CD4-positive, alpha-beta T cell treated with Interleukin-21 for 1 hour (primary cell): ENCODE measurements around the gene MPO.

Experiments used
- DNase-seq: peaks from one replicate; pipeline ENCODE4 v3.0.0-alpha.2; 2020

Gene MPO

DNA sequence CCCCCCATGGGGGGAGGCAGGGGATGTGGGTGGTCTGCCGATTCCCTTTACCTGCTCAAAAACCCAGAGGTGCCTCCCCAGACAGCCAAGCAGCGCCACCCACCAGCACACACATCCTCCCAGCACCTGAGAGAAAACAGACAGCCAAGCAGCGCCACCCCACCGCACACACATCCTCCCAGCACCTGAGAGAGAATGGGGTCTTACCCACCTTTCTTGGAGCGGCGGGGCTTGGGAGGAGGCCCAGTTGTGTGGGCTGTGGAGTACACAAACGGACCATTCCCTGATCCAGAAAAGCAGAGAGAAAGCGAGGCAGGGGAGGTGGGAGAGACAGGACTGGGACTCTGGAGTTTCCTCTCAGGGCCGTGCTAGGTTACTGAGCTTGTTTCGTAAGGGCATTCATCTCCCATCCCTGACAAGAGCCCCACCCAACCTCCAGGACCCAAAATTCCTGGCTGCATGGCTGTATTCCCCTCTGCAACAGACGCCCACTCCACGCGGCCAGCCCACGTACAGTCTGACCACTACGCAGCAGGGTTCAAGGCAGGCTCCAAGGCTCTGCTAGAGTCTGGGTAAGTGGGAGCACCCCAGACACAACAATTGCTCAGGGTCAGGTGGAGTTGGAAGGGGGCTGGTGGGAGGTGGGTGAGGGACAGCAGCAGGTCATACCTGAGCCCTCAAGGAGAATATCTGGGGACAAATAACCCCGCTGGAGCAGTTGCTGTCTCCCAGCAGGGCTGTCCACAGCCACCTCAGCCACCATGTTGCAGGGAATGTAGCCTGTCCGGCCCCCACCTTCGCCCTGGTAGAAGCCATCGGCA, 25.6 kb upstream of the MPO start:
- no peak for DNase-seq

GRCh38 chr17:58305626-58306025, 24.9 kb upstream of the MPO start:
- no peak for DNase-seq

DNA sequence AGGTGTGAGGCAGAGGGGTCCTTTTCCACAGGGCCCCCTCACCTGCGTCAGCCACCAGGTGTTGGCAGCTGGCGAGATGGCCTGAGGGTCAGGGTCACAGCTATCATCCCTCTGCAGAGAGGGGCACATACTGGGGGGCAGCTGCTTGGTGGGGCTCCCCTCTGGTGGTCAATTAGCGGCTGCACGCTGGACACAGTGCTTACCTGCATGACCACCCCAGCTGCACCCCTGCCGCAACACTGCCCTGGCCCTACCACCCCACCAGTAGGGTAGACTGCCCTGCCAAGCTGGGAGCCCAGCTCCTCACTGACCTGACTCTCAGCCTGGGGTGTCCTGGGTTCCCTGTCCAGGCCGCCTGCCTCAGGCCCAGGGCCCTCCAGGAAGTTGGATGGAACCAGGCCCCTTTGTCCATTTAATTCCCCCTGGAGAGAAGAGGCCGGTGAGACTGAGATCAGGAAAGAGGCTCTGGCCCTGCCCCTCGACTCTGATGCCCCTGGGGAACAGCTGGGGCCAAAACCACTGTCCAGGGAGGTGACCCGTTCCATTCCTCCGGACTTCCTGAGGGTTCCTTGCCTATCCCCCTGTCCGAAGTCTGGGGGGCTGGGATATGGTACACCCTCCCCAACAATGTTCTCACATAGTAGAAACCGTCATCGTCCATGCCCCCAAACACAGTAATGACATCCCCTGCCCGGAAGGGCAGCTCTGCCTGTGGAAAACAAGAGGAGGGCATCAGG, 24.2 kb upstream of the MPO start:
- no peak for DNase-seq

- peak; percentile 64 for DNase-seq
These were observed 23.4 kb upstream of the MPO start for GRCh38 chr17:58303971-58304749.

GRCh38 chr17:58302919-58303585, 22.3 kb upstream of the MPO start:
- DNase-seq, result no peak

DNA sequence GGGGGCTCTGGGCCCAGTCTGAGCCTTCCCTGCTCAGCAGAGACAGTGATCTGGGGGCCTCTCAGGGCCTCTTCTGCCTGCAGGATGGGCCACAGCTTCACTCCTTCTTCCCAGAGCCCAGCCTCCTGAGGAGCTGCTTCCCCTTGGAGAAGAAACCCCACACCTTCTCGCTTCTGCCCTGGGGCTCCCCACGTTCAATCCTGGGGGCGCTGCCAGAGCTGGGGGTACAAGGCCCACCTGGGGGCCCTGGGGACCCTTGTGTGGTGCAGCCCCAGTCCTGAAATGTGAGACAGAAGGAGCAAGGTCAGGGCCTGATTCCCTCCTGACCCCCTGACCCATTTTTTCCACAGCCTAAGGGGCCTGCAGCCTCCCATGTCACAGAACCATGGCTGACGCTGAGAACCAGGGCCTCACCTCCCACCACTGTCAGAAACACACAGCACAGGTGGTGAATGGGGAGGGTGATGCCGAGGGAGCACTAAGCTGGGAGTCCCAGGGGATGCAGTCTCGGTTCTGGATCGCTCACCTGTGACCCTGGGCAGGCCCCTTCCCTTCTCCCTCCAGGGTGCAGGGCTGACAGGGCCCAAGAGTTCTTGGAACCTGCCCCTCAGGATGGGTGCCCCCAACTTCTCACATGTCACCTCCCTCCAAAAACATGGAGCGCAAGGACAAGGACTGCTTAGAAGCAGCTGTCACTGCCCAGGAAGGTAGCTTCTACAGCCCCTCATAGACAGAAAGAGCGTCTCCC, 21.6 kb upstream of the MPO start:
- no peak for DNase-seq

GRCh38 chr17:58301504-58302150, 20.9 kb upstream of the MPO start:
- DNase-seq, result no peak

- no peak for DNase-seq
These were observed 19.6 kb upstream of the MPO start for GRCh38 chr17:58300336-58300735.

GRCh38 chr17:58294034-58294433, 13.3 kb upstream of the MPO start:
- no peak for DNase-seq

- DNase-seq, result no peak
These were observed 10.5 kb upstream of the MPO start for GRCh38 chr17:58291246-58291645.

DNA sequence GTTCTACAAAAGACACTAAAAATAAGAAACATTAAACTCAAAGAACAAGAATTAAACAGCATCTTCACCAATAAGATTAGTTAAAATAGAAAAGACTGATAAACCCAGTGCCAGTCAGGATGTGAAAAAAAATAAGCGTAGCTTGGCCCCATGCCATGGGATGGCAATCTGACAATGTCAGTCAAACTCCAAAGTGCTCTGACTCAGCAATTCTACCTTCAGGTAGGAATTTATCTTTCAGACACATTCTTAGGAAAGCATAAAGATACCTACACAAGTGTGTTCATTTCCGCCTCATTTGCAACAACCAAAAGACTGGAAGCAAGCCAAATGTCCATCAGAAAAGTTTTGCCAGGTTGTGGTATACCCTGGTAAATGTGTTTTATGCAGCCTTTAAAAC, 9.1 kb upstream of the MPO start:
- DNase-seq, result no peak

GRCh38 chr17:58285422-58285810, 4.7 kb upstream of the MPO start:
- DNase-seq, result no peak

DNA sequence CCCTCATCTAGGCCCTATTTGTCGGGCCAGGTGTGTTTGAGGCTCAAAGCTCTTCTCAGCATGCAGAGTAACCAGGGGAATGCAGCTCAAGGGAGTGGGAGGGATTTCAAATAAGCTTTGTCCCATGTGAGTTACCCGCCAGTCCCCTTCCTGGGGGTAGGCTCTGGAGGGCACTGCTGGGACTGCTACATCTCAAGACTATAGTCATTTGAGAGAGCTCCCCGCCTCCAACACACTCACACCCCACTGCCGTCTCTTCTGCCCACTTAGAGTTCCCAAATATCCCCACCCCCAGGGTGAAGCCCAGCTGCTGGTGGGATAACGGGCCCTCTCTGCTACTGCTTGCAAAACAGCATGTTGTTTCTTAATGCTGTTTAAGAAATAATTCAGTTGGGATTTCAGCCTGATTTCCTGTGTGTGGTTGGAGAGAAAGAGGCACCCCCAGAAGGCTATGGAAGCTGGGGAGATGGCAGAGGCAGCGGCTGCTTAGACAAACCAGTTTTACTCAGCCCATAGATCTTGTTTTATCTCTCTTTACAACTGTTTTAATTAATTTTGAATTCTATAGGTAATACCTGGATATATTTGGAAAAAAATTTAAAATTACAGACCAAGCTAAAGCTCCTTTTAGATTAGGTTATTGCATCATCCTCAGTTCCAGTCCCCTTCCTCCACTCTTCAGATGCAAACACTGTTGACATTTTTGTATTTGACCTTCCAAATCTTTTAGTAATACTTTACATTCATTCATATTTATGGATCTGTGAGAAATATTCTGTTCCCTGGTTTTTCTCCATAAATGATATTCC, 4.1 kb upstream of the MPO start:
- DNase-seq, result no peak

DNA sequence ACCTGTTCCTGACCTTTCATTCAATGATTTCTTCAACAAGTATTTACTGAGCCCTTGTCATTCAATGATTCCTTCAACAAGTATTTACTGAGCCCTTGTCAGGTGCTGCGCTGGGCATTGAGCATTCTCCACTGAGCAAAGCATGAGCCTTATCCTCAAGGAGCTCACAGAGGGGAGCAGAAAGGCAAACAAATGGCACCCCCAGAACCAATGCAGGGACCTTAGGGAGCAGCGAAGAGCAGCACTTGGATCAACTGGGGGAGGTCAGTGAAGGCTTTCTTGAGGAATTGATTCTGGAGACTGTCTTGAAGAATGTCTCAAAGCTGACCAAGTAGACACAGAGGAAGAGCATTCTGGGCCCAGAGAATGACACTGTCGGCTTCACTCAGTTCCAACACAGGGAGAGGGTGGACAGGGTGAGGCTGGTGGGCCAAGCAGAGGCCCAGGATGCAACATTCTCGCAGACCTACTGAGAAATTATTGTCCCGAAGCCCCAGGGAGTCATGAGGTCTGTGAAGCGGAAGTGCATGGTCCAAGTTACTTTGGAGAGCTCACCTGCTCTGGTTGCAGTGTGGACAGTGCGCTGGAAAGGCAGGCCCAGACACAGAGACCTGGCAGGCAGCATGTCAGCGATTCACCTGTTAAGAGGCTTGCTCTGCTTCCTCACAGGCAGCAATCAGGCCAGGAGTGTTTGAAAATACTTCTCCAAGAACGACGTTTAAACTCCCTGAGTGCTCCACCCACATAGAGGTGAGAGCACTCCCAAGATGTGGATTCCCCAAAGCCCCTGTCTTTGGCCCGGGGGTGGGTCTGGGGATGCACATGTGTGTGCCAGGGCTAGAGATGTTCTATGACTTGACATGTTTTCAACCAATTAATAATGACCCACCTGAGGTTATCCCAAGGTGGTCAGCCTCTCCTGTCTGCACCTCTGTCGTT, 3.2 kb upstream of the MPO start:
- no peak for DNase-seq

DNA sequence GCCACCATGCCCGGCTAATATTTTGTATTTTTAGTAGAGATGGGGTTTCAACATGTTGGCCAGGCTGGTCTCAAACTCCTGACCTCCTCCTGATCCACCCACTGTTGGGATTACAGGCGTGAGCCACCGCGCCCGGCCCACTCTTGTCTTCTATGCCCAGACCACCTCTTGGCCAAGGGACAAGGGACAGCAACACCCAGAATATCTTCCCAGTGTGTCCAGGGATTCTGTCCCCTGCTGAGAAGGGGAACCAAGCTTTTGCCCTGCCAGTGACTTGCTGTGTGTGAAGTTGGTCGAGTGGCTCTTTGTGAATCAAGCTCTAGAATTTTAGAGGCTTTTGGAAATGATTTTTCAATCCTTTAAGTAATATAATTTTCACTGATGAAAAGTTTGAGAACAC, 1.7 kb upstream of the MPO start:
- no peak for DNase-seq

DNA sequence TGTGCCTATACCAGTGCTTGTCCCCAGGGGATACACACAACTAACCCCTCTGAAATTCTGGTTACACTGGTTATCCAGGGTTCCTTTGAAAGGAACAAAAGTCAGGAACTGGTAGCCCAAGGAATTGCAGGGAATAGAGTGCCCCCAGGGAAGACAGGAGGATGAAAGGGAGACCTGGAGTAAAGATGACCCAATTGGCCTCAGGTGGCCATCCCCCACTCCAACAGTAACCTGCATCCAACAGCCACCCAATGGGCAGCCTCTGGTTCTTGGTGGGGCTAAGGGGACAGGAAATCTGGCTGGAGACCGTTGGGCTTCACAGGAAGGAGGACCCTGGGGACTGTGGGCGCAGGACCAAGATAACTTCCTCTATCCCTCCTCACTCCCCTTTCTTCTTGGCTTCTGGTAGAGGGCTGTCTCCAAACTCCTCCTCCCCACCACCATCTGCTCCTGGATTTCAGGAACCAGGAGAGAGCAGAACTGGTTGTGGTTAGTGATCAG, 826 bp upstream of the MPO start:
- DNase-seq, result no peak

DNA sequence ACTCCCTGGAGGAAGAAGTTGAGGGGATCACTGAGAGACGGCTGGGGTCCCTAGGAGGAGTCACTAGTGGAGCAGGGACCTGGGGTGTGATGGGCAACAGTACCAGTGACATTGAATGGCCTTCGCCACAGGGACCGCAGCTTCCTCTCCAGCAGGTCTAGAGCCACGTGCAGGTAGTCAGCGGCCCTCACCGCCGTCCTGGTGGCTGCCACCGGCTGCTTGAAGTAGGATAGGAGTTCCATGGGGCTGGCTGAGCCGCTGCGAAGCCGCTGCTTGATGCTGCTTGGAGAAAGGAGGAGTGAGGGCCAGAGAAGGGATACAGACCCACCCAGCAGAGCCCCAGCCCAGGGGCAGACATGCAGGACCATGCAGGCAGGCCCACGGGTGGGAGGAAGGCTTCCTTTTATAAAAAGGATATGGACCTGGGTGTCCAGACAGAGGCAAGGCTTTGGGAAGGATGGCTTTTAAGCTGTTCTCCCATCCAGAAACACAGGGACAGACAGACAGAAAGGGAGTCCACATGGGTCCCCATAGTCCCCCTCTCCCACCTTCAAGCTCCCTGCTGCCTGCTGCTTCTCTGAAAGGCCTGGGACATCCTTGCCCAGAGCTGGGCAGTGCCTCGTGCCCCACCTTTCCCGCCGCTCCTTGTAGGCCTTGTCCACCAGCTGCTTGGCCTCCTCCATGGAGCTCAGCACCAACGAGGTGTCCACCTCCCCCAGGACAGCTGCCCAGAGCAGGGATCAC, 827 bp downstream of the MPO start:
- no peak for DNase-seq

GRCh38 chr17:58279016-58279711, 1.6 kb downstream of the MPO start:
- no peak for DNase-seq
